Frontal cortex (tissue), 4 donors: ENCODE measurements around the gene RNF186. TPM values are rescaled to one million over a fixed set of nuclear protein-coding genes. Genes with fewer than 3 reads are reported as not detected.
"Not testable (repeated sequence)": the region's sequence is repeated elsewhere in the genome, so short reads cannot be mapped to it uniquely, and the experiment has no call there.

Source experiments
- DNase-seq, 2 donors: peaks; one replicate each; pipeline ENCODE4 v3.0.0; 2012; ENCODE audit warnings: low spot score in 2 of 2
- FAIRE-seq: peaks from 2 replicates; lab custom pipeline; 2012; peaks lifted over from hg19 to GRCh38; lab: Jason Lieb, UNC
- total RNA-seq: library from RNA; depleted of rRNA; stranded (reverse); fragments of >200 nt; gene quantifications from one replicate; pipeline ENCODE4 v1.2.3, GENCODE V29; 2014
- donor health status: control.
- donor health status: control.
- donor health status: control.

Gene RNF186, protein sequence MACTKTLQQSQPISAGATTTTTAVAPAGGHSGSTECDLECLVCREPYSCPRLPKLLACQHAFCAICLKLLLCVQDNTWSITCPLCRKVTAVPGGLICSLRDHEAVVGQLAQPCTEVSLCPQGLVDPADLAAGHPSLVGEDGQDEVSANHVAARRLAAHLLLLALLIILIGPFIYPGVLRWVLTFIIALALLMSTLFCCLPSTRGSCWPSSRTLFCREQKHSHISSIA
- total RNA-seq, result not detected

DNA sequence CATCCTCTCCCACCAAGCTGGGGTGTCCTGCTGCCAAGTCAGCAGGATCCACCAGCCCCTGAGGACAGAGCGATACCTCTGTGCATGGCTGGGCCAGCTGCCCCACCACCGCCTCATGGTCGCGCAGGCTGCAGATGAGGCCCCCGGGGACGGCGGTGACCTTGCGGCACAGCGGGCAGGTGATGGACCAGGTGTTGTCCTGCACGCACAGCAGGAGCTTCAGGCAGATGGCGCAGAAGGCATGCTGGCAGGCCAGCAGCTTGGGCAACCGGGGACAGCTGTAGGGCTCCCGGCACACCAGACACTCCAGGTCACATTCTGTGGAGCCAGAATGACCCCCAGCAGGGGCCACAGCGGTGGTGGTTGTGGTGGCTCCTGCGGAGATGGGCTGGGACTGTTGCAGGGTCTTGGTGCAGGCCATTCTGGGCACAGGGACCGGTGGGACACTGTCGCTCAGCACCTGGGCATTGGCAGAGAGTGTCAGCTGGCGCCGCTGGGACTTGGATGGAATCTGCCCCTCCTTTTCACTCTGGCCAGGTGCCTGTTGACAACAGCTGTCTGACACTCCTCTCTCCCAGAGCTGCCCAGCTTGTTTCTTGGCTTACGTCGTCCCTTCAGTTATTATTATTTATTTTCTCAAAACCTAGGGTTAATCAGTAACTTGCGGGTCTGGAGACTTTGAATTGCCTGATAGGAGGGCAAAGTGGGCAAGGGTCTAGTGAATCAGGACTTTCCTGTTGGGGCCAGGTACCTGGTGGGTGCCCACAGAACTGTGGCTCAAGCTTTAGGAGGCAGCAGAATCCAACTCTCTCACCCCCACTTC, at the start of gene RNF186:
Gene RNF186 (minus strand): TSS at position 603 of the 823 bp plus-strand sequence. CDS start 182 bp downstream, at position 421.
- DNase-seq (no peak), FAIRE-seq (no peak)

DNA sequence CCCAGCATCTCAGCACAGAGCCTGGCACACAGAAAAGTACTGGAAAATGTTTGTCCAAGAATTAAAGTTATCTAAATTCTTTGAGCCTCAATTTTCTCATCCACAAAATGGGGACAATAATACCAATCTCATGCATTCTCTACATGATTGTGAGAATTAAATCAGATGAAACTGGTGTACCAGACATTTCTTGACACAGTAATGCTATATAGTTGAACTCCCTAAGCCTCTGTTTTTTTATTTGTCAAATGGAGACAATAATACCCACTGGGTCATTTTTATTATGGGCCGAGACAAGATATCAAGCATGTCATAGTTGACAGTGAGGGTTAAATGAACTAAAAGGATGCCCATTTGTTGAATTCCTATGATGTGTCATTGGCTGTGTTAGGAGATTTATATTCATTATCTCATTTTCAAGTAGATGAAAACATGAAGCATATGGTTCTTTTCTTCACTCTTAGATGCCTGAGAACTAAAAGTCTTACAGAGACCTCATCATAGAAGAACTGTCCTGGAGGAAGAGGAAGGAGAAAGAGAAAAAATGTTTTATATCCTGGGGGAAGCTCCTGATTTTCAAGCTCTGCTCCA, 49.6 kb upstream of the RNF186 start:
- no peak for FAIRE-seq

DNA sequence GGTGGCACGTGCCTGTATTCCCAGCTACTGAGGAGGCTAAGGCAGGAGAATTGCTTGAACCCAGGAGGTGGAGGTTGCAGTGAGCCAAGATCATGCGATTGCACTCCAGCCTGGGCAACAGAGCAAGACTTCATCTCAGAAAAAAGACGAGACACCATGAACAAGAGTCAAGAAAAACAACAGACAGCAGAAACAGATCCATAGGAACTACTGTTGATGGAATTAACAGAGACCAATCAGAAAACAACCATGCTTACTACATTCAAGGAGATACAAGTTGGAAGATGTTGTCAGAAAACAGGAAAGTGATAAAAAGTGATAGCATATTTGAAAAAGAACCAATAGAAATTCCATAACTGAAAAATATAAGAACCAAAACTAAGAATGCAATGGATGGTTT, 47.9 kb upstream of the RNF186 start:
- FAIRE-seq (no peak), DNase-seq (no peak)

More for the DNA sequence above, 49.6 kb upstream of the RNF186 start:
- no peak for DNase-seq

DNA sequence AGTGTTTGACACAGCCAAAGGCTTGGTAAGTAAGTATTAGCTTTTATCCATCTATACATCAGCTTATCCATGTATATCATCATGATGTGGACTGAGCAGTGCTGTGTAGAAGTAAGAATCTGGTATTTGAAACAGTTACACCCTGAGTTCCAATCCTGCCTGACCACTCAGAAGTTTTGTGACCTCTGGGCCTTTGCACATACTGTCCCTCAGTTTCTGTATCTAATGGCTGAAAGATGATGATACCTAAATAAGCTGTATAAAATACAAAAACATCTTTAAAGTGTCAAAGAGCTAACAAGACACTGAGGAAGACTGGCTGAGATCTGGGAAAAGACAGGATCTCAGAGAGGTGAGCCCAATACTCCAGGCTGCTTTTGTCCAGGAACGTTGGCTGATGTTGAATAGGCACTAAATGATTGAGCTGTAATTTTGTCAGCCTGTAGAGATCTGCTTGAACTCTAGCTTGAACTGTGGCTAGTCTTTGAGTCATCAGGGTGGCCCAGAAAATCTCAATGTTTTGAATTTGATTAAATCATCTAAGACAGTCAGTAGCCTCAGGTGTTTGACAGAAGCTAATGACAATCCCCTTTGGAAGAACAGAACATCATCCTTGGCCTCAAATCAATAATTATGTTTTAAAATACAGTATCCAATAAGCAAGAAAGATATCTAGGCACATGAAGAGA, 46.9 kb upstream of the RNF186 start:
- DNase-seq, result no peak
- no peak for FAIRE-seq

DNA sequence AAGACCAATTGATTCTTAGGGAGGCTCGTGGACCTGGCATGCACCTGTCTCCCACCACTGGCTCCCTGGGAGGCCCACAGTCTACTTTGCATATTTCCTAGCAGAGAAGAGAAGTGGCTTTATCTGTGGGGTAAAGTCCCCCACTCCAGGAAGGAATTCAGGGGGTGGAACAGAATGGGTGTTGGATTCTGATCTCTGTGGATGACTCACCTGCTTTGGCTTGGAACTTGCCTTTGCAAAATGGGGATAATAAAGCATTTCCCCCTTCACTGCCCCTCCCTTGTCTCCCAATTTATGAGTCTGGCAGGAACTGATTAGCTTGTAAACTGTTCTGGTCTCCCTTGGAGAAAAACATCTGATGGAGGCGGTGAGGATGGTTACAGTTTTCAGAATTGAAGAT, 46.0 kb upstream of the RNF186 start:
- DNase-seq (no peak), FAIRE-seq (no peak)

DNA sequence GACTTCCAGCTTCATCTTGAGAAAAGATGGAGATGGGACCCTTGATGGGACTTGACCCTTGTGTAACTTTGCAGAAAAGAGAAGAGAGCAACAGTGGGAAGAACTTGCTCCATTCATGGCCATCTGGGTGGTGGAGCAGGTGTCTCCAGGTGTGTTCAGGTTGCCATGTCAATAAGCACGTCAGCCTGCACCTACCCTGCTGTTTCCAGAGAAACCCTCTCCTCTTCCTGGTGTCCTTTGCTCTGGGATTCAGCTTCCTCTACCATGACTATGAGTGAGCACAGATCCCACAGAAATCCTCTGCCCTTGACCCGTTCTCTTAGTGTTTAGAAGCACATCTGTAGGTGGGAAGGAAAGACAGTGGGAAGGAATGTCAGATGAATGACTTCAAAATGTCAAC, 45.3 kb upstream of the RNF186 start:
- DNase-seq (no peak), FAIRE-seq (no peak)

DNA sequence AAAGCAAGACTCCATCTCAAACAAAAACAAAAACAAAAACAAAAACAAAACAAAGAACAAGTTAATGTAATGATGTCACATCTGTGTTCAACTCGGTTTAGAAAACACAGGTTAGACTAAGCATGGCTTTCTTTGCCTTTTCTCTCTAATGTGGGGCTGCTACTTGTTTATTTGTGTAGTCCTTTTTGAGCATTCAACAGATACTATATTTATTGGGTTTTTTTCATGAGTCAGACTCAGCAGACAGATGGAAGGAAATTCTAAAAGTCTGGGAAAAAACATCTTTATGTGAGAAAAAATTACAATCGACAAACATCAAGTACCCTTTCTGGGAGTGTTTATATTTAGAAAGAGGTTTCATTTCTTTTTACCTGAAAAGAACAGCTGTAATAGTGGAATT, 44.8 kb upstream of the RNF186 start:
- FAIRE-seq (no peak), DNase-seq (no peak)

DNA sequence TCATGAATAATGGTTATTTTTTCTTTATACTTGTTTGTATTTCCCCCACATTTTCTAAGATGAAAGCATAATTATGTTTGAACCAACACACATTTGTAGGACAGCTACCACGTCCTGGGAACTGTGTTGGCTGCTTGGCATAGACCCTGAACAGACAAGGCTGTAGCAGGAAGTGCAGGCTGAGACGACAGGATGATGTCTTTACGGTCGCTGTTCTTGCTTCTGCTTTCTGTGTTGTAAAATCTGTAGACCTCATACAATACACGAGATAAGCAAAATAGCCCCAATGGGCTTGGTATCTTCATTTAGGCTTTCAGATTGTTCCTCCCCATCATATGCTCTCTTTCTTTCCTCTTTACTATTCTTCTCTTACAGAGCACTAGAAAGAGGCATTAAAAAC, 43.8 kb upstream of the RNF186 start:
- no peak for FAIRE-seq
- DNase-seq, result no peak

DNA sequence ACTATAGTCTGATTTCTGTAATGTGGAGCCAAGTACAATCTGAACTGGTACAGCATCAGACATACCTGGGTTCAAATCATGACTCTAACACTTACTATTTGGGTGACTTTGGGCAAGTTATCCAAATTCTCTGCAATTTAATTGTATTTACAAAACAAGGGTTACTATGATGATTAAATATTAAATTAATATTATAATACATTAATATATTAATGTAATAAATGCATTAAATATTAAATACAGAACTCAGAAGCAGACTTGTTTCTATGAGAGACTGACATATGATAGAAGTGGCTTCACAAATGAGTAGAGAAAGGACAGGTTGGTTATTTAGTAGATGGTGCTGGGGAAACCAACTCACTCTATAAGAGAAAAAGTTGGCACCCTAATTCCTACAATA, 39.8 kb upstream of the RNF186 start:
- DNase-seq, result no peak
- no peak for FAIRE-seq

DNA sequence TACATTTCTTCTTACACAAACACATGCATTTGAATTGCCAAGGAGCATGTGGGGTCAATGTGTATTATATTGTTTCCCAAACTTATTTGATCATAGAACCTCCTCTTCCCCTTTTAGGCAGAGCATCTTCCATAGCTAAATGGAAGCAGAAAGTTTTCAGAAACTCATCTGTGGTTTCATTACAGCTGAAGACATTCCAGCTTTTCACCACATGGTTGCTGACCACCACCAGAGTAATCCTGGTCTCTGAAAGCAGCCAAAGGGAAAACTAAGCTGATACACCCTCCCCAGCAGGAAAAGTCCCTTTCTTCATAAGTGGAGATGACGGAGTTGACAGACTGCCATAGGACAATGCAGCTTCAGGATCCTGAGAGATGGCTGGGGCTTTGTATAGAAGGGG, 37.0 kb upstream of the RNF186 start:
- no peak for FAIRE-seq
- DNase-seq, result no peak

DNA sequence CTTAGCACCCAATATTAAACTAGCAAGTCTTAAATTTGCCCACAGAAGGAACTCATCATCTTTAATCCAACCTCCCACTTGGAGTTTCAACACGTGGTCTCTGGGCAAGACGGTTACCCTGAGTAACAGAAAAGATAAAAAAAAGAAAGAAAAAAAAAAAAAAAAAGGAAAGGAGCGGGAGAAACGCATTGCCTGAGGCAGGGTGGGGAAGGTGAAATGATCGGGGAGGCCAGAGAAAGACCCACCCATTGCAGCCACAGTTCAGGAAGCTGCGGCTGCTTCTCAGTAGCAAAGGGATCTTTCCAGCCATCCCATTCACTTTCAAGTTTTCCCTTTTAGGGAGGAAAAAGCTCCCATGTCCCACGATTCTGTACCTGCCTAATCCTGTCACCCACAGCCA, 35.1 kb upstream of the RNF186 start:
- no peak for FAIRE-seq
- no peak for DNase-seq

DNA sequence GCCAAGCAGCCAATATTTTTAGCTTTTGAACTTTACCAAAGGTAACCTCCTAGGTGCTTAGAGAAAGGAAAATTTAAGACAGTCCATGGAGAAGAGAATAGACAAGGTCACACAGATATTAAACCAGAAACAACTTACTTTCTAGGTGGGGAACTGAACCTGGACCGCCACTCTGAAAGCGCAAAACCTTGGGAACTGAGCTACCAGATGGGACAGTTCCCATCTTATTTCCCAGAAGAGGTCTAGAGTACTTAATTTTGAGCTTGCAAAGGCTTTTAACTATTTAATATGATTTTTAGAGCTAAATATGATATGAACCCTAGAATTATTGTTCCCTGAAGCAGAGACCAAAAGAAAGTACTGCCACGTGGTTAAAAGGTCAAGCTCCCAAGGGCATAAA, 34.2 kb upstream of the RNF186 start:
- FAIRE-seq, DNase-seq: not testable (repeated sequence)

DNA sequence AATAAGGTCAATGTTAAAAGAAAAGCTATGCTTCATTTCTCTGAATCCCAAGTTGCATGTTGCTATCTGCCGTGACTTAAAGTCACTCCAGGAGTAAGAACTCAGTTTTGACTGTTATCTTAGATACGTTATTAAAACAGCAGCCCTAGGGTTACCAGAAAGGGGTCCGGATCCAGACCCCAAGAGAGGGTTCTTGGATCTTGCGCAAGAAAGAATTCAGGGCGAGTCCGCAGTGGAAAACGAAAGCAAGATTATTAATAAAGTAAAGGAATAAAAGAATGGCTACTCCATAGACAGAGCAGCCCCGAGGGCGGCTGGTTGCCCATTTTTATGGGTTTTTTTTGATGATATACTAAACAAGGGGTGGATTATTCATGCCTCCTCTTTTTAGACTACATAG, 32.3 kb upstream of the RNF186 start:
- DNase-seq, FAIRE-seq: not testable (repeated sequence)

DNA sequence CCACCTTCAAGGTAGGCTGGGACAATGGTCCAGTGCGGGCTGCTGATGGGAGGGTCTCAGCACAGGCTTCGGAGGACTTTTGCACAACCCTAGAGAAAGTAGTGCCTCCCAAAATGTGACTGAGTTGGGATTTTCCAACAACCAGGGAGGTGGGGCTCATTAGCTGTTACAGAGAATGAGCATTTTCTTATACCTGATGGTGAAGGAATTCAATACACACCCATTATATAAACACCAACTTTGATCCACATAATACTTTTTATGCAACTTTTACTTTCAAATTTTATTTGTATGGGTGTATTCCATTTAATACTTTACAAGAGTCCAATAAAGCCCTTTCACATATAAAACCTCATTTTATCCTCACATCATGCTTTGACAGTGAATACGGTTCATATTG, 31.3 kb upstream of the RNF186 start:
- no peak for DNase-seq
- FAIRE-seq, result no peak

DNA sequence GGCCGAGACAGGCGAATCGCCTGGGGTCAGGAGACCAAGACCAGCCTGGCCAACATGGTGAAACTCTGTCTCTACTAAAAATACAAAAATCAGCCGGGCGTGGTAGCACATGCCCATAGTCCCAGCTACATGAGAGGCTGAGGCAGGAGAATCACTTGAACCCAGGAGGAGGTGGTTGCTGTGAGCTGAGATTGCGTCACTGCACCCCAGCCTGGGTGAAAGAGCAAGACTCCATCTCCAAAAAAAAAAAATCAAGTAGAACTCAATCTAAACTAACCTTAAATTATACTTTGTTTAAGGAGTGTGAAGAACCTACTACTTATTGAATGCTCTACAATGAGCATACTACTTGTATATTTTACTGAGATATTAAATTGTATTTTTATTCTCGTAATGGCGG, 30.5 kb upstream of the RNF186 start:
- DNase-seq (no peak), FAIRE-seq (no peak)

DNA sequence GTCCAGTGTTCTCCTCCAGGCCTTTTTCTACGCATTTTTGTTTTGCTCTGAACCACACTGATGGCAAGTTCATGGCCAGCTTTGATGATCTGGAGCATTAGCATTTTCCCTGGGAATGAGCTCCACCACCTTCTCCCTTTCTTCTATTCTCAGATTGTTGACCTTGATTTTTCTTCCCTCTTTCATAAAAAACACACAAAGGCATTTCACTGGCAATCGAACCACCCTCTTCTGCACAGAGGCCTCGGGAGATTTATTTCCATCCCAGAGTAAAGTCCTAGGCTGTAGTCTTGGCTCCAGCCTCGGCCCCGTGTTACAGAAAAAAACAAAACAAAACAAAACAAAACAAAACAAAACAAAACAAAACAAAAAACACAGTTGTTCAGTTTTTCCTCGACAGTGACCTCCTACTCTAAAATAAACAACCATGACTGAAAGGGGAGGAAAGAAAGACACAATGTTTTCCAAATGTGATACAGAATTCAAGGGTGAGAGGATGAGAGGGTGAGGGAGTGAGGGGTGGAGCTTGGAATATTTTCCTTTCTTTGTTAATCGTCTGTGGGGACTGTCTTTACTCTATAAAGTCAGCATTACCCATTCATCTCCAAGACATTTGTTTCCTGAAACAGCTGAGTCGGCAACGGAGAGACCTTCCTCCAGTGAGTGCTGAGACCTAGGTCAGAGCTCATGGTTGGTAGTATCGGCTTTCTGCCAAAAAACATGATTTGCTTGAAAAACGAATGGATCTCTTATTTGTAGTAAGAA, 29.8 kb upstream of the RNF186 start:
- DNase-seq (no peak), FAIRE-seq (no peak)

DNA sequence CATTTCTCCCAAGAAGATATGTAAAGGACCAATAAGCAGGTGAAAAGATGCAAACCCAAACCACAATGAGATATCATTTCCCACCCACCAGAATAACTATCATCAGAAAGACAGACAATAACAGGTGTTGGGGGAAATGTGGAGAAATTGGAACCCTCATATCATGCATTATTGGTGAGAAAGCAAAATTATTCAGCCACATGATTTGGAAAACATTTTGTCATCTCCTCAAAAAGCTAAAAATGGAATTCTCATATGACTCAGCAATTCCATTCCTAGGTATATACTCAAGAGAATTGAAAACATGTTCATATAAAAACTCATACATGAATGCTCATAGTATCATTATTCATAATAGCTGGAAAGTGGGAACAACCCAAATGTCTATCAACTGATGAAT, 25.1 kb upstream of the RNF186 start:
- FAIRE-seq, result no peak
- DNase-seq, result no peak

DNA sequence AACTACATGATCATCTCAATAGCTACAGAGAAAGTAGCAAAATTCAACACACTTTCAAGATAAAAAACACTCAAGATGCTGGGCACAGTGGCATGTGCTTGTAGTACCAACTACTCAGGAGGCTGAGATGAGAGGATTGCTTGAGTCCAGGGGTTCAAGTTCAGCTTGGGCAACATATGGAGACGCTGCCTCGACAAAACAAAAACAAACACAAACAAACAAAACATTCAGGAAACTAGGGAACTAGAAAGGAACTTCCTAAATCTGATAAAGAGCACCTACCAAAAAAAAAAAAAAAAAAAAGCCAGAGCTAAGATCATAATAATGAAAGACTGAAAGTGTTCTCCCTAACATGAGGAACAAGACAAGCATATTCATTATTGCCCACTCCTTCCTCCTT, 22.8 kb upstream of the RNF186 start:
- FAIRE-seq, result no peak
- DNase-seq, result no peak

DNA sequence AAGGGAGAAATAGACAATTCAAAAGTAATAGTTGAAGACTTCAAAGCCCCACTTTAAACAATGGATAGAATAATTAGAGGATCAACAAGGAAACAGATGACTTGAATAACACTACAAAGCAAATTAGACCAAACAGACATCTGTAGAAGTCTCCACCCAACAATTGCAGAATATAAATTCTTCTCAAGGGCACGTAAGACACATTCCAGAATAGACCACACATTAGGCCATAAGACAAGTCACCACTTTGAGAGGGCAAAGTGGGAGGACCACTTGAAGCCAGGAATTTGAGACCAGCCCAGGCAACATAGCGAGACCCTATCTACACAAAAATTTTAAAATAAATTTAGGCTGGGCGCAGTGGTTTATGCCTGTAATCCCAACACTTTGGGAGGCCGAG, 20.5 kb upstream of the RNF186 start:
- no peak for FAIRE-seq
- no peak for DNase-seq

DNA sequence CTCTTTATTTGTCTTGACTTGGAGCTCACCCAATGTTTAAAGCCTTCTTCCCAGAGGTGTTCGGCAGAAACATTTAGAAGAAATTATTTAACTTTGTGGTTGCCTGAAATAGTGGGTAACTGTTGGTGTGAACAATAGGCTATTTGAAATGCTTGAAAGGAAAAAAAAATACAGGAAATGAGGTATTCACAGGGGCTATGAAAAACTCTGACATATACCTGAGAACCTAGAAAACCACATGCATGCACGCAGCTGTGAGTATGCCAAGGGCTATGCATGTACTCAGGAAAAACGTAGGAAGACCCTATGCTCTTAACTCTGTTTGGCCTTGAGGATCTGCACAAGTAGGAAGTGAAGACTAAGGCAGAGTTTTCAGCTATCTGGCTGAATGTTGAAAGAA, 16.4 kb upstream of the RNF186 start:
- FAIRE-seq (no peak), DNase-seq (no peak)
